GM18858 (cell line): ENCODE data around the gene CBLB.
"Not testable (repeated sequence)": the region's sequence is repeated elsewhere in the genome, so short reads cannot be mapped to it uniquely, and the experiment has no call there.

ENCODE experiments used
- ATAC-seq: cut with Tn5 transposase; IDR thresholded peaks from one replicate; pipeline ENCODE4 v1.9.1; 2021; ENCODE audit not compliant: unreplicated experiment

Gene CBLB

GRCh38 chr3:105762749-105763658 is 105.8 kb downstream of the CBLB start:
- no peak for ATAC-seq

- not testable (repeated sequence) for ATAC-seq
Measured at GRCh38 chr3:105762214-105762613, 106.6 kb downstream of the CBLB start.

- no peak for ATAC-seq
Measured at GRCh38 chr3:105759442-105760078, 109.3 kb downstream of the CBLB start.

GRCh38 chr3:105758451-105758850 is 110.4 kb downstream of the CBLB start:
- no peak for ATAC-seq

- no peak for ATAC-seq
Measured at GRCh38 chr3:105755121-105755886, 113.5 kb downstream of the CBLB start.

- no peak for ATAC-seq
Measured at GRCh38 chr3:105752791-105753415, 115.9 kb downstream of the CBLB start.

- ATAC-seq, result no peak
Measured at GRCh38 chr3:105747696-105748095, 121.1 kb downstream of the CBLB start.

- ATAC-seq, result no peak
Measured at GRCh38 chr3:105747060-105747541, 121.7 kb downstream of the CBLB start.

GRCh38 chr3:105746231-105746996 is 122.4 kb downstream of the CBLB start:
- ATAC-seq, result peak; percentile 43

- no peak for ATAC-seq
Measured at GRCh38 chr3:105745046-105745445, 123.8 kb downstream of the CBLB start.

- ATAC-seq, result no peak
Measured at GRCh38 chr3:105744202-105744601, 124.6 kb downstream of the CBLB start.

GRCh38 chr3:105733356-105733755 is 135.5 kb downstream of the CBLB start:
- ATAC-seq, result no peak

- no peak for ATAC-seq
Measured at GRCh38 chr3:105731686-105732085, 137.1 kb downstream of the CBLB start.

- ATAC-seq, result peak; percentile 60
Measured at GRCh38 chr3:105730801-105731354, 137.9 kb downstream of the CBLB start.

GRCh38 chr3:105729667-105730066 is 139.1 kb downstream of the CBLB start:
- no peak for ATAC-seq

GRCh38 chr3:105728771-105729312 is 140.0 kb downstream of the CBLB start:
- ATAC-seq, result no peak

- not testable (repeated sequence) for ATAC-seq
Measured at GRCh38 chr3:105727036-105727435, 141.8 kb downstream of the CBLB start.

- ATAC-seq, result peak; percentile 100
Measured at GRCh38 chr3:105722943-105723556, 145.8 kb downstream of the CBLB start.

GRCh38 chr3:105719791-105720190 is 149.0 kb downstream of the CBLB start:
- no peak for ATAC-seq
